ENCODE measurements around the gene ALOX15. TPM values are rescaled to one million over a fixed set of nuclear protein-coding genes. Genes with fewer than 3 reads are reported as not detected.

ALOX15 gene
- total RNA-seq, 4 donors from 2014 or later: 3.3 TPM; not detected in 3

DNA sequence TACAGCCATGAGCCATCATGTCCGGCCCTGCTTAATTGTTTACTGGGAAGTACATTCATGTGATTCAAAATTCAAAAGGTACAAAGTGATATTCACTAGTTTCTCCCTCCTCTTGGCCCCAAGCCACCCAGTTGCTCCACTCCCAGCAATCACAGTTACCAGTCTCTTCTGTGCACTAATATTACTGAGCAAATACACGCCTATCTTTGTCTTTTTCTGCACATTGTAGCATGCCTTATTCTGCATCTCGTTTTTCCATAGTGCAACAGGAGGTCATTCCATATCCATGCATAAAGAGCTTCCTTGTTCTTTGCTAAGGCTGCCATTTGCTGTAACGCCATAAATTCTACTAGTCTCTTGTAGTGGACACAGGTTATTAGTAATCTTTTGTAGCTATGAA is 2.2 kb upstream of the ALOX15 start:
- no peak for TF ChIP-seq CTCF (IDR thresholded peaks at IDR 0.05; ENCODE audit: low read depth)

GRCh38 chr17:4642286-4642685 is 808 bp upstream of the ALOX15 start:
- TF ChIP-seq CTCF (IDR thresholded peaks at IDR 0.05; ENCODE audit: low read depth): no peak

DNA sequence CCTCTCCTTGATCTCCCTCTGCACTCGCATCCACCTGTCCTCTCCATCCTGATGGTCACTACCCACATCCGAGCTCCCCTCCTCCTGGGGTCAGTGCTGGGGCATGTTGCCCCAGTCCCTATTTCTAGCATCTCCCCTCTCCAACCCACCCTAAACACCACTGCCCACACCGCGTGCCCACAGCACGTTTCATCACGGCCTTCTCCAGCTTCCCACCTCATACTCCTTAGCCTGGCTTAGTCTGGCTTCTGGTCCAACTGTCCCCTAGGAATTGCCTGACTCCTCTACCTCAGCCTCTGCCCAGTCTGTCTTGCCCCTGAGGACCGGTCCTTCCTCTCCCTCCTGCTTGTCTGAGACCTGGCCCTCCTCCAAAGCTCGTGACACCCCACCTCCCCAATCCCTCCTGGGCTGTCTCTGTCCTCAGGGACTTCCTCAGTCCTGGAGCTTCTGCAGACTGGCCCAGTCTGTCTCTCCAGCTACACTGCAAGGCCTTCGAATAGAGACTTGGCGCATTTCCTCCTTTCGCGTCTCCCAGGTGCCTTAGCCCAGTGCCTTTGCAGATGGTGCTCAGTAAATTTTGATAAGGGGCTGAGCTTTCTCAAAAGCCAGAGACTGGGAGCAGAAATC is 4.9 kb downstream of the ALOX15 start:
- TF ChIP-seq CTCF (IDR thresholded peaks at IDR 0.05; ENCODE audit: low read depth): no peak

GRCh38 chr17:4635823-4636375 is 5.6 kb downstream of the ALOX15 start:
- no peak for TF ChIP-seq CTCF (IDR thresholded peaks at IDR 0.05; ENCODE audit: low read depth)

DNA sequence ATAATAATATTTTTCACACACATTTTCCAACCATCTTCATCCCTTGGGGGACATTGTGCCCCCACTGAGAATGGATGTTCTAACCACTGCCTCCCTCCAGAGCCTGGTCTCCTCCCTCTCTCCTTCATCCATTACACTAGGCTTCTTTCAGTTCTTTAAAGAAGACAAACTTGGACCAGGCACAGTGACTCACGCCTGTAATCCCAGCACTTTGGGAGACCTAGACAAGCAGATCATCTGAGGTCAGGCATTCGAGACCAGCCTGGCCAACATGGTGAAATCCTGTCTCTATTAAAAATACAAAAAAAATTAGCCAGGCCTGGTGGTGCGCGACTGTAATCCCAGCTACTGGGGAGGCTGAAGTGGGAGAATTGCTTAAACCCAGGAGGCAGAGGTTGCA is 6.5 kb downstream of the ALOX15 start:
- TF ChIP-seq CTCF (IDR thresholded peaks at IDR 0.05; ENCODE audit: low read depth): no peak

- no peak for TF ChIP-seq CTCF (IDR thresholded peaks at IDR 0.05; ENCODE audit: low read depth)
These were observed 7.8 kb downstream of the ALOX15 start for GRCh38 chr17:4633643-4634042.

DNA sequence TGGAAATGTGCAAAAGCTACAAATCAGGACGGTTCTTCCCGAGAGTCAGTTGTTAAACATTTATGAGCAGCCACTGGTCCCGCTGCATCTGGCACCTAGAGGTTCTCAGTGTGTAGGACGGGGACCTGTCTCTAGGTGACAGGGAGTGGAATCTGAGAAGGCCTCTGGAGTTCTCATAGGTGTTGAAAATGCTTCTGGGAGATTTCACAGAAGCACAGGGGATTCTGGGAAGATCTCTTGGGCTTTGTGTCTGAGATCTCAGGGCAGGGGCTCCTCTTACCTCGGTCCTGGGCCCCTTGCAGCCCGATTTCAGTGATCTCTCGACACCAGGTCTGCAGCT is 8.9 kb downstream of the ALOX15 start:
- TF ChIP-seq CTCF (IDR thresholded peaks at IDR 0.05; ENCODE audit: low read depth): no peak

Measured in subcutaneous adipose tissue (tissue), 4 donors.